ENCODE measurements around the gene SCARF2. TPM values are rescaled to one million over a fixed set of nuclear protein-coding genes. Genes with fewer than 3 reads are reported as not detected.

Gene SCARF2
- total RNA-seq, 1 experiment from 2014 or later, result 2.7 TPM

- no peaks in the 10 kb centered on the region for H3K9me2 ChIP-seq (replicated peaks; ENCODE audit: low read length)
- CTCF ChIA-PET, result no interaction called here
- H3F3A ChIP-seq (ENCODE audit: low read length, unreplicated experiment), result no peaks in the 10 kb centered on the region
- no peak overlapping the region for H3K27ac ChIP-seq (ENCODE audit: low read length)
- H3K4me2 ChIP-seq (ENCODE audit: low read length), result no peak overlapping the region
- ATAC-seq, result no peak
- no peaks in the 10 kb centered on the region for H3K79me2 ChIP-seq (ENCODE audit: low read length)
- no peaks in the 10 kb centered on the region for H3K4me1 ChIP-seq (ENCODE audit: insufficient read depth, low read length)
- no peak for DNase-seq
- POLR2A ChIA-PET (ENCODE audit: unreplicated experiment), result no interaction called here
- intact Hi-C loops (cut with micrococcal nuclease), result loop anchor here (10.0 kb wide), 2 partner anchors 80 to 280 kb away; partner anchors contain the start of gene KLHL22
- no peaks in the 10 kb centered on the region for H3K36me3 ChIP-seq (ENCODE audit: low read depth, low read length)
- no peak overlapping the region for H3K9ac ChIP-seq (ENCODE audit: low read length)
- H2AFZ ChIP-seq (ENCODE audit: low read length), result no peak overlapping the region
- no peaks in the 10 kb centered on the region for H3K27me3 ChIP-seq (ENCODE audit: low read length)
- H4K20me1 ChIP-seq (ENCODE audit: low read length), result no peaks in the 10 kb centered on the region
- TF ChIP-seq EZH2phosphoT487 (IDR thresholded peaks at IDR 0.05; ENCODE audit: borderline replicate concordance, low read length) (no peak), EZH2 (IDR thresholded peaks at IDR 0.05; ENCODE audit: low read length, unreplicated experiment) (no peak), CTCF (conservative IDR thresholded peaks at IDR 0.05; ENCODE audit: low read depth, low read length) (no peak)
- no TSS peak for BruUV-seq (replicated peaks)
- H3K4me3 ChIP-seq (ENCODE audit: low read length), result no peak overlapping the region
- no peaks in the 10 kb centered on the region for H3K9me3 ChIP-seq (ENCODE audit: low read length)
Measured at GRCh38 chr22:20414450-20414849, 23.2 kb downstream of the SCARF2 start.

GRCh38 chr22:20414059-20414440 lies 23.6 kb downstream of the SCARF2 start:
- no peaks in the 10 kb centered on the region for H3K4me1 ChIP-seq (ENCODE audit: insufficient read depth, low read length)
- H2AFZ ChIP-seq (ENCODE audit: low read length), result no peak overlapping the region
- ATAC-seq, result no peak
- no peak overlapping the region for H3K27ac ChIP-seq (ENCODE audit: low read length)
- no peaks in the 10 kb centered on the region for H3K9me2 ChIP-seq (replicated peaks; ENCODE audit: low read length)
- H3K79me2 ChIP-seq (ENCODE audit: low read length), result no peaks in the 10 kb centered on the region
- no peaks in the 10 kb centered on the region for H3K9me3 ChIP-seq (ENCODE audit: low read length)
- H4K20me1 ChIP-seq (ENCODE audit: low read length), result no peaks in the 10 kb centered on the region
- TF ChIP-seq EZH2 (IDR thresholded peaks at IDR 0.05; ENCODE audit: low read length, unreplicated experiment) (no peak), CTCF (conservative IDR thresholded peaks at IDR 0.05; ENCODE audit: low read depth, low read length) (no peak), EZH2phosphoT487 (IDR thresholded peaks at IDR 0.05; ENCODE audit: borderline replicate concordance, low read length) (no peak)
- CTCF ChIA-PET, result no interaction called here
- POLR2A ChIA-PET (ENCODE audit: unreplicated experiment), result no interaction called here
- DNase-seq, result no peak
- H3K9ac ChIP-seq (ENCODE audit: low read length), result no peak overlapping the region
- no peaks in the 10 kb centered on the region for H3K36me3 ChIP-seq (ENCODE audit: low read depth, low read length)
- no peak overlapping the region for H3K4me2 ChIP-seq (ENCODE audit: low read length)
- H3K27me3 ChIP-seq (ENCODE audit: low read length), result no peaks in the 10 kb centered on the region
- no peak overlapping the region for H3K4me3 ChIP-seq (ENCODE audit: low read length)
- no peaks in the 10 kb centered on the region for H3F3A ChIP-seq (ENCODE audit: low read length, unreplicated experiment)
- no TSS peak for BruUV-seq (replicated peaks)
- intact Hi-C loops (cut with micrococcal nuclease), result loop anchor here (10.0 kb wide), 2 partner anchors 81 to 281 kb away; partner anchors contain the start of gene KLHL22

GRCh38 chr22:20413217-20414058 lies 24.2 kb downstream of the SCARF2 start:
- H3K9me2 ChIP-seq (replicated peaks; ENCODE audit: low read length), result no peaks in the 10 kb centered on the region
- H3K79me2 ChIP-seq (ENCODE audit: low read length), result no peaks in the 10 kb centered on the region
- ChIA-PET CTCF (no interaction called here), POLR2A (ENCODE audit: unreplicated experiment) (no interaction called here)
- H3K27me3 ChIP-seq (ENCODE audit: low read length), result no peaks in the 10 kb centered on the region
- no peak overlapping the region for H2AFZ ChIP-seq (ENCODE audit: low read length)
- no peak overlapping the region for H3K4me2 ChIP-seq (ENCODE audit: low read length)
- H3K9me3 ChIP-seq (ENCODE audit: low read length), result no peaks in the 10 kb centered on the region
- no peak overlapping the region for H3K4me3 ChIP-seq (ENCODE audit: low read length)
- ATAC-seq, result no peak
- H3K9ac ChIP-seq (ENCODE audit: low read length), result no peak overlapping the region
- no peaks in the 10 kb centered on the region for H3K4me1 ChIP-seq (ENCODE audit: insufficient read depth, low read length)
- H4K20me1 ChIP-seq (ENCODE audit: low read length), result no peaks in the 10 kb centered on the region
- H3K27ac ChIP-seq (ENCODE audit: low read length), result no peak overlapping the region
- no TSS peak for BruUV-seq (replicated peaks)
- H3K36me3 ChIP-seq (ENCODE audit: low read depth, low read length), result no peaks in the 10 kb centered on the region
- intact Hi-C loops (cut with micrococcal nuclease), result loop anchor here (10.0 kb wide), 2 partner anchors 81 to 281 kb away; partner anchors contain the start of gene KLHL22
- no peak for TF ChIP-seq EZH2phosphoT487 (IDR thresholded peaks at IDR 0.05; ENCODE audit: borderline replicate concordance, low read length)
- no peak for TF ChIP-seq EZH2 (IDR thresholded peaks at IDR 0.05; ENCODE audit: low read length, unreplicated experiment)
- TF ChIP-seq CTCF (conservative IDR thresholded peaks at IDR 0.05; ENCODE audit: low read depth, low read length), result no peak
- H3F3A ChIP-seq (ENCODE audit: low read length, unreplicated experiment), result no peaks in the 10 kb centered on the region
- no peak for DNase-seq

Data from PC-3 (cell line).